Stimulated activated CD4-positive, alpha-beta T cell treated with anti-CD3 and anti-CD28 coated beads, TNF-alpha, amount 100 ng/mL, for 1 hour (primary cell): ENCODE results near the gene KLK14.

ENCODE experiments used
- DNase-seq, 3 donors: peaks; one replicate each; pipeline ENCODE4 v3.0.0-alpha.2; 2020; ENCODE audit warnings: low read depth in 3 of 3, low spot score in 1 of 3

The KLK14 gene

GRCh38 chr19:51089786-51090185 is 7.1 kb upstream of the KLK14 start:
- DNase-seq = no peak

GRCh38 chr19:51086153-51086850 is 3.6 kb upstream of the KLK14 start:
- DNase-seq = no peak

GRCh38 chr19:51084505-51084904 is 1.8 kb upstream of the KLK14 start:
- no peak for DNase-seq

GRCh38 chr19:51083783-51084182 is 1.1 kb upstream of the KLK14 start:
- DNase-seq = no peak

GRCh38 chr19:51083181-51083580 is 494 bp upstream of the KLK14 start:
- DNase-seq = no peak

GRCh38 chr19:51081476-51081875 is 1.2 kb downstream of the KLK14 start:
- no peak for DNase-seq

GRCh38 chr19:51079481-51080110 is 3.1 kb downstream of the KLK14 start:
- DNase-seq = no peak

- DNase-seq = no peak
Observed at GRCh38 chr19:51078731-51079130, 4.0 kb downstream of the KLK14 start.

GRCh38 chr19:51078104-51078503 is 4.6 kb downstream of the KLK14 start:
- DNase-seq = no peak

GRCh38 chr19:51076631-51077213 is 6.0 kb downstream of the KLK14 start:
- no peak for DNase-seq

GRCh38 chr19:51075998-51076397 is 6.7 kb downstream of the KLK14 start:
- no peak for DNase-seq

- DNase-seq = no peak
Observed at GRCh38 chr19:51071095-51071405, 11.6 kb downstream of the KLK14 start.

GRCh38 chr19:51070334-51071094 is 12.2 kb downstream of the KLK14 start:
- DNase-seq = no peak

- no peak for DNase-seq
Observed at GRCh38 chr19:51066393-51067186, 16.1 kb downstream of the KLK14 start.

GRCh38 chr19:51065221-51065960 is 17.3 kb downstream of the KLK14 start:
- DNase-seq = no peak

- DNase-seq = no peak
Observed at GRCh38 chr19:51064534-51065220, 18.0 kb downstream of the KLK14 start, which contains the start of gene KLK13. Gene KLK13, minus strand, starts transcription at chr19:51065092. Its CDS starts 25 bp downstream, at chr19:51065067.

GRCh38 chr19:51063664-51064063 is 19.0 kb downstream of the KLK14 start:
- no peak for DNase-seq

GRCh38 chr19:51060973-51061372 is 21.7 kb downstream of the KLK14 start:
- DNase-seq = no peak

- no peak for DNase-seq
Observed at GRCh38 chr19:51060336-51060735, 22.4 kb downstream of the KLK14 start.

GRCh38 chr19:51059715-51060114 is 23.0 kb downstream of the KLK14 start:
- no peak for DNase-seq
